Spinal cord (tissue), 10 donors: ENCODE data around the gene ZNF71. TPM values are rescaled to one million over a fixed set of nuclear protein-coding genes. Genes with fewer than 3 reads are reported as not detected.
"Not testable (repeated sequence)": the region's sequence is repeated elsewhere in the genome, so short reads cannot be mapped to it uniquely, and the experiment has no call there.

ENCODE experiments used
- DNase-seq, 6 donors: peaks; one replicate each; pipeline versions ENCODE4 v3.0.0 to v3.0.0-alpha.2; 2013 to 2015; ENCODE audit warnings: low spot score in 6 of 6, low read depth in 4 of 6
- H3K27ac ChIP-seq: one replicate; pipeline ENCODE4 v1.5.1; 2013; ENCODE audit warnings: low read depth, low read length, control low read depth
- H3K27me3 ChIP-seq: one replicate; pipeline ENCODE4 v1.6.1; 2013; ENCODE audit warnings: low read length; ENCODE audit not compliant: control insufficient read depth, insufficient read depth
- H3K36me3 ChIP-seq: one replicate; pipeline ENCODE4 v1.6.1; 2013; ENCODE audit warnings: low read length; ENCODE audit not compliant: control insufficient read depth, insufficient read depth
- H3K4me1 ChIP-seq: one replicate; pipeline ENCODE4 v1.6.1; 2013; ENCODE audit warnings: low read length; ENCODE audit not compliant: control insufficient read depth, insufficient read depth
- H3K4me3 ChIP-seq: one replicate; pipeline ENCODE4 v1.5.1; 2013; ENCODE audit warnings: low read depth, low read length, control low read depth
- H3K9me3 ChIP-seq: one replicate; pipeline ENCODE4 v1.6.1; 2013; ENCODE audit warnings: low read length; ENCODE audit not compliant: control insufficient read depth, insufficient read depth
- WGBS: methylation state at CpG from one replicate; pipeline ENCODE4 v1.1.5; 2013; ENCODE audit warnings: missing lambda C conversion rate; ENCODE audit not compliant: insufficient coverage; 5-methylcytosine and 5-hydroxymethylcytosine counted together
- polyA plus RNA-seq, 2 donors: library from polyadenylated mRNA; unstranded; fragments of 120-200 nt; gene quantifications; one replicate each; pipeline ENCODE4 v1.2.1, GENCODE V29; 2013; ENCODE audit not compliant: insufficient read length in 2 of 2
- total RNA-seq, 2 donors: library from RNA; depleted of rRNA in 1 of 2; stranded (reverse); fragments of 120-200 nt in 1 of 2; fragments of >200 nt in 1 of 2; gene quantifications; one replicate each; pipeline versions ENCODE4 v1.2.3 to v1.2.4, GENCODE V29; 2013 to 2014
- donor health status: healthy.

The ZNF71 gene
- total and polyA plus RNA-seq, 4 donors = 8.9 to 12.2 (median 10.3) TPM

DNA sequence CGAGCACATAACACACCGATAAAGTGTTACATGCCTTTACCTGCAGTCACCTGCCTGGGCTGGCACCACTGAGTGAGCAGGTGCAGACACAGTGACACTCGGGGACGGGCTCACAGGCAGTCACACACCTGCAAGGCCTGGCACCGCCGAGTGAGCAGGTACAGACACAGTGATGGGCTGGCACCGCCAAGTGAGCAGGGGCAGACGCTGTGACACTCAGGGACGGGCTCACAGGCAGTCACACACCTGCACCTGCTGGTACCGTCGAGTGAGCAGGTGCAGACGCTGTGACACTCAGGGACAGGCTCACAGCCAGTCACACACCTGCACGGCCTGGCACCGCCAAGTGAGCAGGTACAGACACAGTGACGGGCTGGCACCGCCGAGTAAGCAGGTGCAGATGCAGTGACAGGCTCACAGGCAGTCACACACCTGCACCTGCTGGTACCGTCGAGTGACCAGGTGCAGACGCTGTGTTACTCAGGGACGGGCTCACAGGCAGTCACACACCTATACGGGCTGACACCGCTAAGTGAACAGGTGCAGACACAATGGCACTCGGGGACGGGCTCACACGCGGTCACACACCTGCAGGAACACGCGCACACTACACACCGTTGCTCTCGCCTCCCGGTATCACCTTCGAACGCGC lies 76.0 kb downstream of the ZNF71 start:
- peak overlapping the region; percentile 62 for H3K4me3 ChIP-seq
- H3K4me1 ChIP-seq = peaks cover 29% of the 10 kb centered on the region
- peaks cover 6% of the 10 kb centered on the region for H3K36me3 ChIP-seq
- H3K27me3 ChIP-seq = no peaks in the 10 kb centered on the region
- no peaks in the 10 kb centered on the region for H3K9me3 ChIP-seq
- no peak for DNase-seq
- WGBS = 30% methylated on average over 35 of the region's 35 CpGs
- no peak overlapping the region for H3K27ac ChIP-seq

- peak within 1 kb of the TSS; percentile 62 for H3K4me3 ChIP-seq
- no peak within 1 kb of the TSS for H3K27ac ChIP-seq
- DNase-seq = peak; percentile 84 to 98 (median 92)
- H3K4me1 ChIP-seq = peaks cover 29% of the 10 kb centered on the region
- 0% methylated on average over 32 of the region's 32 CpGs for WGBS
- H3K27me3 ChIP-seq = no peaks in the 10 kb centered on the region
- H3K9me3 ChIP-seq = no peaks in the 10 kb centered on the region
- H3K36me3 ChIP-seq = peaks cover 6% of the 10 kb centered on the region
These were observed 76.5 kb downstream of the ZNF71 start, which contains the start of gene ZNF835 for GRCh38 chr19:56671613-56671994. Gene ZNF835 (minus strand): TSS chr19:56671757. CDS start chr19:56665198, 6,559 bp downstream.

GRCh38 chr19:56672610-56673009 lies 77.5 kb downstream of the ZNF71 start:
- no CpG with 5 or more reads among the region's 2 CpGs for WGBS
- H3K9me3 ChIP-seq, DNase-seq, H3K4me3 ChIP-seq, H3K27ac ChIP-seq, H3K36me3 ChIP-seq, H3K27me3 ChIP-seq: not testable (repeated sequence)
- H3K4me1 ChIP-seq = peaks cover 30% of the 10 kb centered on the region

Other genes with a start within 250 kb of the ZNF71 start
- gene ZNF582, start 201.8 kb upstream of the ZNF71 start, total RNA-seq = 1 to 10 TPM; 7.7 to 8.7 TPM
- gene ZNF582, start 201.8 kb upstream of the ZNF71 start, polyA plus RNA-seq = 1 to 10 TPM; 5.3 to 7.2 TPM
- 10 to 100 TPM; 20.0 to 22.2 TPM for gene ZNF583, start 191.0 kb upstream of the ZNF71 start, total RNA-seq
- gene ZNF583, start 191.0 kb upstream of the ZNF71 start, polyA plus RNA-seq = 10 to 100 TPM; 13.5 to 14.0 TPM
- gene ZNF667, start 118.0 kb upstream of the ZNF71 start, total RNA-seq = 10 to 100 TPM; 16.7 to 19.4 TPM
- 10 to 100 TPM; 18.9 to 19.8 TPM for gene ZNF667, start 118.0 kb upstream of the ZNF71 start, polyA plus RNA-seq
- gene ZNF471, start 87.4 kb upstream of the ZNF71 start, total RNA-seq = 10 to 100 TPM; 15.5 to 16.3 TPM
- gene ZNF471, start 87.4 kb upstream of the ZNF71 start, polyA plus RNA-seq = 10 to 100 TPM; 19.5 to 30.5 TPM
- gene ZFP28, start 56.4 kb upstream of the ZNF71 start, total RNA-seq = 10 to 100 TPM; 15.6 to 22.5 TPM
- 10 to 100 TPM; 22.1 to 25.8 TPM for gene ZFP28, start 56.4 kb upstream of the ZNF71 start, polyA plus RNA-seq
- gene ZNF470, start 27.8 kb upstream of the ZNF71 start, total RNA-seq = 10 to 100 TPM; 13.5 to 18.1 TPM
- 10 to 100 TPM; 15.9 to 19.3 TPM for gene ZNF470, start 27.8 kb upstream of the ZNF71 start, polyA plus RNA-seq
- gene SMIM17, start 47.9 kb downstream of the ZNF71 start, total RNA-seq = 10 to 100 TPM; 13.8 to 84.2 TPM
- gene SMIM17, start 47.9 kb downstream of the ZNF71 start, polyA plus RNA-seq = 10 to 100 TPM; 54.3 to 62.7 TPM
- gene ZNF835, start 76.5 kb downstream of the ZNF71 start, total RNA-seq = 1 to 10 TPM; 4.1 to 5.2 TPM
- 10 to 100 TPM in 1 of 2 donors, 1 to 10 TPM in 1; 6.6 to 10.3 TPM for gene ZNF835, start 76.5 kb downstream of the ZNF71 start, polyA plus RNA-seq
- gene PEG3, start 245.4 kb downstream of the ZNF71 start, total RNA-seq = 100 to 1,000 TPM; 160 to 444 TPM
- gene PEG3, start 245.4 kb downstream of the ZNF71 start, polyA plus RNA-seq = 100 to 1,000 TPM; 195 to 265 TPM
- 1 to 10 TPM; 6.6 to 7.8 TPM for gene ZIM2, start 245.4 kb downstream of the ZNF71 start, total RNA-seq
- 1 to 10 TPM; 3.1 to 6.5 TPM for gene ZIM2, start 245.4 kb downstream of the ZNF71 start, polyA plus RNA-seq